ENCODE measurements around the gene SPAG9. TPM values are rescaled to one million over a fixed set of nuclear protein-coding genes. Genes with fewer than 3 reads are reported as not detected.

The SPAG9 gene
- polyA plus RNA-seq, 1 donor from 2014 or later, result 201 TPM

DNA sequence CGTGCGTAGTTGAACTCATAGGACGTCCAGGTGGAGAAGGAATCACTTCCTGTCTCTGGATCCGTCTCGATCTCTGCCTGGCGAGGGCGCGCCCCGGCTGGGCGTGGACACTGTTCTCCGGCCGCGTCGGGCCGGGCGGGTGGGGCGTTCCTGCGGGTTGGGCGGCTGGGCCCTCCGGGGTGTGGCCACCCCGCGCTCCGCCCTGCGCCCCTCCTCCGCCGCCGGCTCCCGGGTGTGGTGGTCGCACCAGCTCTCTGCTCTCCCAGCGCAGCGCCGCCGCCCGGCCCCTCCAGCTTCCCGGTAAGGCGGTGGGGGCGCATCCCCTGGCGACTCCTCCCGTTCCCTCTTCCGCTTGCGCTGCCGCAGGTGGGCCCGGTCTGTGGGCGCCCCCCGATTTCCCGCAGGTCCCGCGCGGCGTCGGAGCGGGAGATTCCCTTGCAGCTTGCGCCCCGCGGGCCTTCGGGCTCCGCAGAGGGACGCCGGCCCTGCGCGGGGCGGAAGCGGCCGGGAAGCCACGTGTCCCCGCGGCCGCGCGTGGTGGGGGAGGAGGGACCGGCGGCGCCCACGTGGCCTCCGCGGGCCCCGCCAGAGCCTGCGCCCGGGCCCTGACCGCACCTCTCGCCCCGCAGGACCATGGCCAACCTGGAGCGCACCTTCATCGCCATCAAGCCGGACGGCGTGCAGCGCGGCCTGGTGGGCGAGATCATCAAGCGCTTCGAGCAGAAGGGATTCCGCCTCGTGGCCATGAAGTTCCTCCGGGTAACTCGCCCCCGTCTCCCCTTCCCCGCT lies 45.7 kb upstream of the SPAG9 start, which contains the start of gene NME2:
TSS of gene NME2 (plus strand) at position 214 of the 789 bp plus-strand sequence. CDS start at position 634, 420 bp downstream.
- Histone ChIP-seq H3K36me3 (ENCODE audit: insufficient read depth, low read length) (no peaks in the 10 kb centered on the region), H3K27ac (ENCODE audit: low read length) (no peak within 1 kb of the TSS), H3F3A (ENCODE audit: insufficient read depth, low read length, poor library complexity, severe bottlenecking) (no peaks in the 10 kb centered on the region), H3K79me2 (replicated peaks; ENCODE audit: insufficient read depth, low read length) (no peaks in the 10 kb centered on the region), H3K27me3 (ENCODE audit: insufficient read depth, low read depth, low read length) (no peaks in the 10 kb centered on the region), H3K9me2 (ENCODE audit: insufficient read depth, low read length) (no peaks in the 10 kb centered on the region), H3K9ac (ENCODE audit: low read length) (peak within 1 kb of the TSS; percentile 56), H3K4me2 (ENCODE audit: low read length) (peak within 1 kb of the TSS; percentile 25), H3K9me3 (ENCODE audit: low read length) (no peaks in the 10 kb centered on the region), H2AFZ (ENCODE audit: low read depth, low read length) (peak within 1 kb of the TSS; percentile 33), H4K20me1 (ENCODE audit: insufficient read depth) (no peaks in the 10 kb centered on the region), H3K4me3 (ENCODE audit: low read length) (peak within 1 kb of the TSS; percentile 77)
- TF ChIP-seq TAF1 (IDR thresholded peaks at IDR 0.05; ENCODE audit: low read depth), result no peak
- no peak for TF ChIP-seq POLR2AphosphoS5 (IDR thresholded peaks at IDR 0.05)
- TF ChIP-seq, protein P1, sequence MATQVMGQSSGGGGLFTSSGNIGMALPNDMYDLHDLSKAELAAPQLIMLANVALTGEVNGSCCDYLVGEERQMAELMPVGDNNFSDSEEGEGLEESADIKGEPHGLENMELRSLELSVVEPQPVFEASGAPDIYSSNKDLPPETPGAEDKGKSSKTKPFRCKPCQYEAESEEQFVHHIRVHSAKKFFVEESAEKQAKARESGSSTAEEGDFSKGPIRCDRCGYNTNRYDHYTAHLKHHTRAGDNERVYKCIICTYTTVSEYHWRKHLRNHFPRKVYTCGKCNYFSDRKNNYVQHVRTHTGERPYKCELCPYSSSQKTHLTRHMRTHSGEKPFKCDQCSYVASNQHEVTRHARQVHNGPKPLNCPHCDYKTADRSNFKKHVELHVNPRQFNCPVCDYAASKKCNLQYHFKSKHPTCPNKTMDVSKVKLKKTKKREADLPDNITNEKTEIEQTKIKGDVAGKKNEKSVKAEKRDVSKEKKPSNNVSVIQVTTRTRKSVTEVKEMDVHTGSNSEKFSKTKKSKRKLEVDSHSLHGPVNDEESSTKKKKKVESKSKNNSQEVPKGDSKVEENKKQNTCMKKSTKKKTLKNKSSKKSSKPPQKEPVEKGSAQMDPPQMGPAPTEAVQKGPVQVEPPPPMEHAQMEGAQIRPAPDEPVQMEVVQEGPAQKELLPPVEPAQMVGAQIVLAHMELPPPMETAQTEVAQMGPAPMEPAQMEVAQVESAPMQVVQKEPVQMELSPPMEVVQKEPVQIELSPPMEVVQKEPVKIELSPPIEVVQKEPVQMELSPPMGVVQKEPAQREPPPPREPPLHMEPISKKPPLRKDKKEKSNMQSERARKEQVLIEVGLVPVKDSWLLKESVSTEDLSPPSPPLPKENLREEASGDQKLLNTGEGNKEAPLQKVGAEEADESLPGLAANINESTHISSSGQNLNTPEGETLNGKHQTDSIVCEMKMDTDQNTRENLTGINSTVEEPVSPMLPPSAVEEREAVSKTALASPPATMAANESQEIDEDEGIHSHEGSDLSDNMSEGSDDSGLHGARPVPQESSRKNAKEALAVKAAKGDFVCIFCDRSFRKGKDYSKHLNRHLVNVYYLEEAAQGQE (IDR thresholded peaks at IDR 0.05; ENCODE audit: borderline replicate concordance), result no peak
- TF ChIP-seq SMC3 (conservative IDR thresholded peaks at IDR 0.05; ENCODE audit: poor library complexity), result peak; percentile 61
- TF ChIP-seq EZH2 (IDR thresholded peaks at IDR 0.05; ENCODE audit: borderline replicate concordance, insufficient read depth, low read length, poor library complexity, severe bottlenecking), result no peak
- TF ChIP-seq, protein P2, sequence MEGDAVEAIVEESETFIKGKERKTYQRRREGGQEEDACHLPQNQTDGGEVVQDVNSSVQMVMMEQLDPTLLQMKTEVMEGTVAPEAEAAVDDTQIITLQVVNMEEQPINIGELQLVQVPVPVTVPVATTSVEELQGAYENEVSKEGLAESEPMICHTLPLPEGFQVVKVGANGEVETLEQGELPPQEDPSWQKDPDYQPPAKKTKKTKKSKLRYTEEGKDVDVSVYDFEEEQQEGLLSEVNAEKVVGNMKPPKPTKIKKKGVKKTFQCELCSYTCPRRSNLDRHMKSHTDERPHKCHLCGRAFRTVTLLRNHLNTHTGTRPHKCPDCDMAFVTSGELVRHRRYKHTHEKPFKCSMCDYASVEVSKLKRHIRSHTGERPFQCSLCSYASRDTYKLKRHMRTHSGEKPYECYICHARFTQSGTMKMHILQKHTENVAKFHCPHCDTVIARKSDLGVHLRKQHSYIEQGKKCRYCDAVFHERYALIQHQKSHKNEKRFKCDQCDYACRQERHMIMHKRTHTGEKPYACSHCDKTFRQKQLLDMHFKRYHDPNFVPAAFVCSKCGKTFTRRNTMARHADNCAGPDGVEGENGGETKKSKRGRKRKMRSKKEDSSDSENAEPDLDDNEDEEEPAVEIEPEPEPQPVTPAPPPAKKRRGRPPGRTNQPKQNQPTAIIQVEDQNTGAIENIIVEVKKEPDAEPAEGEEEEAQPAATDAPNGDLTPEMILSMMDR (IDR thresholded peaks at IDR 0.05; ENCODE audit: poor library complexity, severe bottlenecking), result no peak
- TF ChIP-seq EP300 (conservative IDR thresholded peaks at IDR 0.05; ENCODE audit: poor library complexity, severe bottlenecking), result no peak
- TF ChIP-seq MXI1 (conservative IDR thresholded peaks at IDR 0.05; ENCODE audit: poor library complexity, severe bottlenecking), result peak; percentile 99

DNA sequence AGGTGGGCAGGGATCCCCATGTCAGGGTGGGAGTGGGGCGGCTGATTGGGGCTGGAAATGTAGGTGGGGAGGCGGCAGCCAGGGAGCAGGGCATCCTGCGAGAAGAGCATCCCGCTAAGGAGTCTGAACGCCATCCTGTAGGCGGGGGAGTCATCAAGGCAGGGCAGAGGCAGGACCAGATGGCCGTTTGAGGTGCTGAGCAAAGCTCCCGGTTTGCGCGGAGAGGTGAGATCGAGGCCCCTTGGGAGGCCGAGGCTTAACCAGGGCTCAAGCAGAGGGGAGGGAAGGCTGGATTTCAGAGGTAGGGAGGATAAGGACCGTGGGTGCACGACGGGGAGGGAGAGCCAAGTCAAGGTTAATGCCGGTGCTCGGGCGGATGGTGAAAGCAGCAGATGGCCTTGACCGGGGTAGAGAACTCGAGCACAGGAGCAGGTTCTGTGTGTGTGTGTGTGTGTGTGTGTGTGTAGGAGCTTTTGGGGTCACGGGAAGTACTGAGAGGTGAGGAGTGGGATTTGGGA lies 45.1 kb upstream of the SPAG9 start:
- Histone ChIP-seq H2AFZ (ENCODE audit: low read depth, low read length) (peak overlapping the region; percentile 1), H3F3A (ENCODE audit: insufficient read depth, low read length, poor library complexity, severe bottlenecking) (no peaks in the 10 kb centered on the region), H4K20me1 (ENCODE audit: insufficient read depth) (no peaks in the 10 kb centered on the region), H3K79me2 (replicated peaks; ENCODE audit: insufficient read depth, low read length) (no peaks in the 10 kb centered on the region), H3K4me2 (ENCODE audit: low read length) (no peak overlapping the region), H3K36me3 (ENCODE audit: insufficient read depth, low read length) (no peaks in the 10 kb centered on the region), H3K9me2 (ENCODE audit: insufficient read depth, low read length) (no peaks in the 10 kb centered on the region), H3K27me3 (ENCODE audit: insufficient read depth, low read depth, low read length) (no peaks in the 10 kb centered on the region), H3K4me3 (ENCODE audit: low read length) (peak overlapping the region; percentile 77), H3K9ac (ENCODE audit: low read length) (no peak overlapping the region), H3K27ac (ENCODE audit: low read length) (no peak overlapping the region), H3K9me3 (ENCODE audit: low read length) (no peaks in the 10 kb centered on the region)
- TF ChIP-seq EZH2 (IDR thresholded peaks at IDR 0.05; ENCODE audit: borderline replicate concordance, insufficient read depth, low read length, poor library complexity, severe bottlenecking) (no peak), EP300 (conservative IDR thresholded peaks at IDR 0.05; ENCODE audit: poor library complexity, severe bottlenecking) (no peak), MXI1 (conservative IDR thresholded peaks at IDR 0.05; ENCODE audit: poor library complexity, severe bottlenecking) (no peak), TAF1 (IDR thresholded peaks at IDR 0.05; ENCODE audit: low read depth) (no peak), POLR2AphosphoS5 (IDR thresholded peaks at IDR 0.05) (no peak), RAD21 (conservative IDR thresholded peaks at IDR 0.05) (no peak), SMC3 (conservative IDR thresholded peaks at IDR 0.05; ENCODE audit: poor library complexity) (no peak)
- TF ChIP-seq, protein P1 (IDR thresholded peaks at IDR 0.05; ENCODE audit: borderline replicate concordance), result no peak
- TF ChIP-seq, protein P2 (IDR thresholded peaks at IDR 0.05; ENCODE audit: poor library complexity, severe bottlenecking), result no peak

Measured in neural cell (in vitro differentiated cells).